HepG2 (cell line): ENCODE measurements around the gene SRCIN1. TPM values are rescaled to one million over a fixed set of nuclear protein-coding genes. Genes with fewer than 3 reads are reported as not detected.

Experiments used
- ATAC-seq: fragments of 200-7000 bp; cut with Tn5 transposase; 3 replicates; pipeline ENCODE4 v1.9.1; 2020; ENCODE audit warnings: mild to moderate bottlenecking, moderate library complexity
- BruUV-seq: library from RNA; stranded (reverse); fragments of 400-500 nt; replicated peaks from 2 replicates; lab custom pipeline; 2021; lab: Mats Ljungman, UMichigan
- CTCF ChIA-PET: fragments of 300-600 bp; formaldehyde crosslinking; extraction: SDS; loops from one replicate; lab custom pipeline; 2021; ENCODE audit warnings: low total read pairs, inconsistent platforms, low intra/inter-chr PET ratio; lab: Yijun Ruan, JAX
- POLR2A ChIA-PET: fragments of 350-600 bp; sonication (Branson Sonifier 250); formaldehyde crosslinking; loops from one replicate; lab custom pipeline; 2020; ENCODE audit warnings: antibody characterized with exemption, inconsistent platforms; lab: Yijun Ruan, JAX
- DNase-seq: peaks from one replicate; pipeline ENCODE4 v3.0.0-alpha.2; 2015; ENCODE audit warnings: low spot score
- FAIRE-seq: peaks from 3 replicates; lab custom pipeline; 2011; peaks lifted over from hg19 to GRCh38; lab: Jason Lieb, UNC
- H2AFZ ChIP-seq: one replicate; pipeline ENCODE4 v1.6.1; 2011; ENCODE audit warnings: low read length, inconsistent platforms
- H3K27ac ChIP-seq: fragments of 300-600 bp; 3 replicates; pipeline ENCODE4 v1.8.0; 2011; ENCODE audit warnings: mixed run types, mild to moderate bottlenecking, mixed read lengths, low read length, inconsistent platforms; ENCODE audit not compliant: insufficient read depth; ENCODE audit errors: extremely low read length
- H3K27me3 ChIP-seq, 2 experiments: fragments of 200-600 bp in 1 of 2; 2 replicates in 1 of 2; 3 replicates in 1 of 2; pipeline versions ENCODE4 v1.6.0 to v1.8.0; 2011; ENCODE audit warnings: low read length in 2 of 2, mild to moderate bottlenecking in 2 of 2, moderate library complexity in 2 of 2, inconsistent platforms in 1 of 2; ENCODE audit not compliant: insufficient read depth in 2 of 2, control insufficient read depth in 1 of 2
- H3K36me3 ChIP-seq, 2 experiments: fragments of 200-600 bp in 1 of 2; replicated peaks in 1 of 2; 2 replicates in 1 of 2; 3 replicates in 1 of 2; pipeline versions ENCODE4 v1.5.1 to v1.8.0; 2011; ENCODE audit warnings: low read length in 2 of 2, inconsistent platforms in 1 of 2; ENCODE audit not compliant: insufficient read depth in 2 of 2, control insufficient read depth in 1 of 2
- H3K4me1 ChIP-seq: 2 replicates; pipeline ENCODE4 v1.5.1; 2012; ENCODE audit warnings: low read length, inconsistent platforms; ENCODE audit not compliant: insufficient read depth
- H3K4me2 ChIP-seq: 2 replicates; pipeline ENCODE4 v1.6.0; 2011; ENCODE audit warnings: low read depth, low read length, inconsistent platforms
- H3K4me3 ChIP-seq, 3 experiments: fragments of 200-600 bp in 1 of 3; sonication (generic), shearing (Covaris generic) in 1 of 3; replicated peaks in 1 of 3; 2 replicates each; pipeline ENCODE4 v1.5.1; 2011 to 2016; ENCODE audit warnings: low read length in 3 of 3, inconsistent platforms in 2 of 3, low read depth in 2 of 3, mild to moderate bottlenecking in 2 of 3, control low read depth in 1 of 3, mixed read lengths in 1 of 3; ENCODE audit not compliant: insufficient read depth in 1 of 3
- H3K79me2 ChIP-seq: one replicate; pipeline ENCODE4 v1.6.1; 2011; ENCODE audit warnings: low read length, inconsistent platforms; ENCODE audit not compliant: insufficient read depth
- H3K9ac ChIP-seq: 2 replicates; pipeline ENCODE4 v1.6.0; 2011; ENCODE audit warnings: mild to moderate bottlenecking, low read depth, low read length, inconsistent platforms; ENCODE audit not compliant: insufficient read depth
- H3K9me3 ChIP-seq: 2 replicates; pipeline ENCODE4 v1.5.1; 2012; ENCODE audit warnings: mild to moderate bottlenecking, low read length
- H4K20me1 ChIP-seq: 2 replicates; pipeline ENCODE4 v1.6.0; 2011; ENCODE audit warnings: inconsistent platforms, mild to moderate bottlenecking, low read length, moderate library complexity; ENCODE audit not compliant: insufficient read depth
- ATF6 ChIP-seq: sonication (generic); formaldehyde crosslinking; conservative IDR thresholded peaks from 2 replicates; pipeline ENCODE4 v1.4.0; 2020; ENCODE audit warnings: missing genetic modification reagents
- BCL3 ChIP-seq: sonication (generic); formaldehyde crosslinking; IDR thresholded peaks from 2 replicates; pipeline ENCODE4 v1.5.1; 2020; ENCODE audit warnings: mild to moderate bottlenecking, missing genetic modification reagents, moderate library complexity
- CEBPG ChIP-seq: IDR thresholded peaks from 2 replicates; pipeline ENCODE4 v1.6.1; 2016
- EED ChIP-seq: sonication (generic); formaldehyde crosslinking; IDR thresholded peaks from 2 replicates; pipeline ENCODE4 v1.5.0; 2020; ENCODE audit warnings: mild to moderate bottlenecking, missing genetic modification reagents
- GATA4 ChIP-seq: sonication (generic); IDR thresholded peaks from 2 replicates; pipeline ENCODE4 v1.6.1; 2016; ENCODE audit warnings: antibody characterized with exemption, low read depth, borderline replicate concordance
- KDM4B ChIP-seq: sonication (generic); formaldehyde crosslinking; IDR thresholded peaks from 2 replicates; pipeline ENCODE4 v1.4.0; 2020; ENCODE audit warnings: missing genetic modification reagents
- SMAD1 ChIP-seq: sonication (generic); formaldehyde crosslinking; IDR thresholded peaks from 2 replicates; pipeline ENCODE4 v1.4.0; 2020; ENCODE audit warnings: missing genetic modification reagents, low read depth, mild to moderate bottlenecking, borderline replicate concordance
- ZBTB2 ChIP-seq: sonication (generic); formaldehyde crosslinking; IDR thresholded peaks from 2 replicates; pipeline ENCODE4 v1.8.0; 2022; ENCODE audit warnings: low read depth, missing genetic modification reagents
- ZFP41 ChIP-seq: sonication (generic); formaldehyde crosslinking; IDR thresholded peaks from 2 replicates; pipeline ENCODE4 v1.4.0; 2020; ENCODE audit warnings: mild to moderate bottlenecking, missing genetic modification reagents, borderline replicate concordance
- ZFY ChIP-seq: sonication (generic); formaldehyde crosslinking; IDR thresholded peaks from 2 replicates; pipeline ENCODE4 v1.4.0; 2020; ENCODE audit warnings: missing genetic modification reagents
- ZSCAN20 ChIP-seq: sonication (generic); formaldehyde crosslinking; IDR thresholded peaks from 2 replicates; pipeline ENCODE4 v1.4.0; 2020; ENCODE audit warnings: missing genetic modification reagents, mild to moderate bottlenecking, borderline replicate concordance
- WGBS: methylation state at CpG from one replicate; pipeline ENCODE4 v1.1.6; 2017; ENCODE audit warnings: low lambda C conversion rate; 5-methylcytosine and 5-hydroxymethylcytosine counted together
- in situ Hi-C: cut with HindIII; loops from 2 replicates; pipeline ENCODE4 v1.10.0; 2017; ENCODE audit warnings: low pct_unique_long_range_greater_than_20kb; ENCODE audit not compliant: extremely low pct_ligation_motif_present
- intact Hi-C: fragments of 100-400 bp; cut with micrococcal nuclease; formaldehyde crosslinking; loops from one replicate; pipeline ENCODE4 v1.10.0; 2022; ENCODE audit not compliant: unreplicated experiment
- polyA plus RNA-seq, 8 experiments: library from polyadenylated mRNA; depleted of rRNA in 3 of 8; stranded (reverse) in 7 of 8; unstranded in 1 of 8; fragments of >200 nt; fragmentation: Illumina TruSeq in 4 of 8; extraction: Trizol in 4 of 8; gene quantifications; 2 replicates each; pipeline versions ENCODE4 v1.2.1 to v1.2.3, GENCODE V29; 2011 to 2016; ENCODE audit warnings: low read depth in 4 of 8, missing spikeins in 1 of 8, mixed read lengths in 1 of 8; ENCODE audit not compliant: insufficient read depth in 1 of 8
- total RNA-seq, 5 experiments: library from RNA; depleted of rRNA; stranded (reverse); fragments of >200 nt; fragmentation: Illumina TruSeq; extraction: Trizol; gene quantifications; 2 replicates each; pipeline ENCODE4 v1.2.3, GENCODE V29; 2016; ENCODE audit warnings: low read depth in 1 of 5

SRCIN1 gene
- total and polyA plus RNA-seq, 2 of the 13 experiments (the other 11 are each of a cell fraction or from before 2014, with no cell fraction given), result 1.2 to 9.6 TPM

- CTCF ChIA-PET, result interaction anchor here (0.9 to 4.9 kb wide), 11 partner anchors 9 to 127 kb away, joined by 3 to 73 read pairs (median 8); no protein-coding TSS in a partner anchor
- peak; percentile 45 for ATAC-seq
- BruUV-seq, result no TSS peak
Observed at GRCh38 chr17:38605411-38605840, 326 bp downstream of the SRCIN1 start.

More at GRCh38 chr17:38605411-38605840, 326 bp downstream of the SRCIN1 start:
- peak overlapping the region; percentile 87 for H3K4me2 ChIP-seq
- H3K9me3 ChIP-seq, result no peaks in the 10 kb centered on the region
- H3K27me3 ChIP-seq, result no peaks in the 10 kb centered on the region
- in situ Hi-C loops, result loop anchor here (5.0 kb wide), 1 partner anchor 52 kb away; no protein-coding TSS in a partner anchor
- FAIRE-seq (no peak), DNase-seq (no peak)
- peaks cover 89% of the 10 kb centered on the region for H3K4me1 ChIP-seq
- H3K4me3 ChIP-seq, result peak overlapping the region; percentile 76 to 84 (median 83); a peak in 5 of 6 replicates
- peaks cover 18% of the 10 kb centered on the region; the same call in 1 of the 2 replicates for H4K20me1 ChIP-seq
- H3K36me3 ChIP-seq, result no peaks in the 10 kb centered on the region
- 3% methylated on average over 23 of the region's 44 CpGs for WGBS
- H3K9ac ChIP-seq, result peak overlapping the region; percentile 61; the same call in 1 of the 2 replicates
- TF ChIP-seq ZFP41 (CRISPR knock-in tag) (no peak), SMAD1 (CRISPR knock-in tag) (no peak), EED (CRISPR knock-in tag) (no peak), KDM4B (CRISPR knock-in tag) (no peak), ZFY (CRISPR knock-in tag) (peak; percentile 3; the same call in 1 of the 2 replicates), ATF6 (CRISPR knock-in tag) (no peak), CEBPG (CRISPR knock-in tag) (no peak), GATA4 (no peak), ZSCAN20 (CRISPR knock-in tag) (0 out of 2 replicates have a peak, but pooled peaks have one; percentile 3), ZBTB2 (CRISPR knock-in tag) (0 out of 2 replicates have a peak, but pooled peaks have one; percentile 12), BCL3 (0 out of 2 replicates have a peak, but pooled peaks have one; percentile 9)
- TF ChIP-seq, all 625 proteins: peak for 4
- Histone ChIP-seq H3K27ac (peak overlapping the region; percentile 69), H3K79me2 (peaks cover 3% of the 10 kb centered on the region), H2AFZ (no peak overlapping the region)
- POLR2A ChIA-PET, result interaction anchor here (0.9 to 13.7 kb wide), 15 partner anchors 8 to 96 kb away, joined by 3 to 208 read pairs (median 5); no protein-coding TSS in a partner anchor
- intact Hi-C loops, result no loop called here
